C4-2B (cell line): ENCODE measurements around the gene MLC1.

Source experiments
- CTCF ChIP-seq: fragments of 450-650 bp; conservative IDR thresholded peaks from 2 replicates; pipeline ENCODE4 v1.5.1; 2017; ENCODE audit warnings: mild to moderate bottlenecking
- ZFX ChIP-seq: fragments of 450-650 bp; IDR thresholded peaks from 2 replicates; pipeline ENCODE4 v1.6.1; 2017

GRCh38 chr22:50034126-50035081, 50.8 kb downstream of the MLC1 start:
- TF ChIP-seq CTCF (no peak), ZFX (no peak)
